HCT116 (cell line): ENCODE results near the gene P2RX1. TPM values are rescaled to one million over a fixed set of nuclear protein-coding genes. Genes with fewer than 3 reads are reported as not detected.

Source experiments
- ATAC-seq: fragments of 200-7000 bp; cut with Tn5 transposase; 2 replicates; pipeline ENCODE4 v1.9.1; 2020; ENCODE audit warnings: mild to moderate bottlenecking, moderate library complexity
- BruUV-seq: library from RNA; stranded (reverse); fragments of 400-500 nt; replicated peaks from 2 replicates; lab custom pipeline; 2021; lab: Mats Ljungman, UMichigan
- CTCF ChIA-PET: fragments of 300-600 bp; sonication (Branson Sonifier 250); formaldehyde crosslinking; loops from one replicate; lab custom pipeline; 2021; ENCODE audit warnings: antibody characterized with exemption; lab: Charles Lee
- POLR2A ChIA-PET: fragments of 300-600, 350-600 bp; sonication (Branson Sonifier 250); formaldehyde crosslinking; loops from one replicate; lab custom pipeline; 2021; ENCODE audit warnings: antibody characterized with exemption; lab: Charles Lee
- RAD21 ChIA-PET, 2 experiments: fragments of 300-600 bp; sonication (Branson Sonifier 250); formaldehyde crosslinking; loops; one replicate each; lab custom pipeline; 2023; ENCODE audit warnings: low total read pairs in 2 of 2; ENCODE audit not compliant: uncharacterized antibody in 2 of 2, unreplicated experiment in 2 of 2, low non-redundant PET in 1 of 2; lab: Charles Lee
- DNase-seq: peaks from one replicate; pipeline ENCODE4 v3.0.0-alpha.2; 2010; ENCODE audit warnings: low read depth, low spot score
- H2AFZ ChIP-seq: fragments of 200-600 bp; shearing (Covaris generic), sonication (generic); 2 replicates; pipeline ENCODE4 v1.6.1; 2017; ENCODE audit warnings: low read depth, mixed run types, mixed read lengths, antibody characterized with exemption, low read length; ENCODE audit not compliant: poor library complexity, severe bottlenecking
- H3K27ac ChIP-seq: 2 replicates; pipeline ENCODE4 v1.5.1; 2012; ENCODE audit warnings: low read depth, low read length
- H3K27me3 ChIP-seq: fragments of 200-600 bp; sonication (generic); 2 replicates; pipeline ENCODE4 v1.6.1; 2016; ENCODE audit warnings: mixed run types, low read length, mixed read lengths; ENCODE audit not compliant: insufficient read depth
- H3K36me3 ChIP-seq, 2 experiments: fragments of 200-500 bp in 1 of 2; fragments of 200-600 bp in 1 of 2; sonication (Bioruptor generic) in 1 of 2; sonication (generic) in 1 of 2; 2 replicates each; pipeline versions ENCODE4 v1.5.1 to v1.6.1; 2014 to 2016; ENCODE audit warnings: low read length in 2 of 2, inconsistent platforms in 1 of 2, mixed read lengths in 1 of 2, mixed run types in 1 of 2; ENCODE audit not compliant: insufficient read depth in 2 of 2, control insufficient read depth in 1 of 2
- H3K4me1 ChIP-seq, 2 experiments: fragments of 200-600 bp in 1 of 2; sonication (generic) in 1 of 2; 2 replicates each; pipeline versions ENCODE4 v1.5.1 to v1.6.1; 2012 to 2017; ENCODE audit warnings: low read length in 2 of 2, inconsistent platforms in 1 of 2, mild to moderate bottlenecking in 1 of 2, mixed read lengths in 1 of 2, mixed run types in 1 of 2, moderate library complexity in 1 of 2; ENCODE audit not compliant: insufficient read depth in 2 of 2, control insufficient read depth in 1 of 2
- H3K4me2 ChIP-seq: fragments of 200-600 bp; sonication (generic); 2 replicates; pipeline ENCODE4 v1.6.1; 2017; ENCODE audit warnings: mixed run types, low read length, mixed read lengths
- H3K4me3 ChIP-seq, 2 experiments: fragments of 200-600 bp in 1 of 2; sonication (generic) in 1 of 2; replicated peaks in 1 of 2; 2 replicates each; pipeline ENCODE4 v1.5.1; 2011 to 2016; ENCODE audit warnings: low read length in 2 of 2, control low read depth in 1 of 2, low read depth in 1 of 2, mild to moderate bottlenecking in 1 of 2, mixed read lengths in 1 of 2, mixed run types in 1 of 2
- H3K79me2 ChIP-seq: fragments of 200-600 bp; sonication (generic); 2 replicates; pipeline ENCODE4 v1.6.1; 2017; ENCODE audit warnings: mild to moderate bottlenecking, mixed run types, low read length, moderate library complexity, mixed read lengths; ENCODE audit not compliant: insufficient read depth
- H3K9ac ChIP-seq: fragments of 200-600 bp; sonication (generic); 2 replicates; pipeline ENCODE4 v1.6.1; 2016; ENCODE audit warnings: low read length, mixed read lengths
- H3K9me2 ChIP-seq: fragments of 200-600 bp; sonication (generic), shearing (Covaris generic); 2 replicates; pipeline ENCODE4 v1.6.1; 2017; ENCODE audit warnings: mixed run types, mild to moderate bottlenecking, moderate library complexity; ENCODE audit not compliant: insufficient read depth
- H3K9me3 ChIP-seq, 2 experiments: fragments of 200-500 bp in 1 of 2; fragments of 200-600 bp in 1 of 2; sonication (Bioruptor generic) in 1 of 2; sonication (generic) in 1 of 2; 2 replicates each; pipeline ENCODE4 v1.6.1; 2014 to 2017; ENCODE audit warnings: low read length in 2 of 2, mixed read lengths in 2 of 2, inconsistent platforms in 1 of 2, low read depth in 1 of 2, mild to moderate bottlenecking in 1 of 2, mixed run types in 1 of 2, moderate library complexity in 1 of 2; ENCODE audit not compliant: control insufficient read depth in 1 of 2, insufficient read depth in 1 of 2
- H4K20me1 ChIP-seq: fragments of 200-600 bp; sonication (generic), shearing (Covaris generic); 2 replicates; pipeline ENCODE4 v1.6.1; 2017; ENCODE audit warnings: mixed run types, mild to moderate bottlenecking, moderate library complexity; ENCODE audit not compliant: insufficient read depth
- ATF3 ChIP-seq: IDR thresholded peaks from 2 replicates; pipeline ENCODE4 v1.6.1; 2012
- CTCF ChIP-seq, 3 experiments: fragments of 200-600 bp in 1 of 3; sonication (generic) in 1 of 3; IDR thresholded peaks in 2 of 3; conservative IDR thresholded peaks in 1 of 3; 2 replicates each; pipeline ENCODE4 v1.5.1; 2012 to 2017; ENCODE audit warnings: low read depth in 2 of 3, low read length in 2 of 3, antibody characterized with exemption in 1 of 3, borderline replicate concordance in 1 of 3, control low read depth in 1 of 3, mild to moderate bottlenecking in 1 of 3, mixed read lengths in 1 of 3, mixed run types in 1 of 3, moderate library complexity in 1 of 3; ENCODE audit not compliant: insufficient read depth in 1 of 3
- EZH2phosphoT487 ChIP-seq: fragments of 200-600 bp; IDR thresholded peaks from 2 replicates; pipeline ENCODE4 v1.6.1; 2018; ENCODE audit warnings: antibody characterized with exemption, borderline replicate concordance
- FOSL1 ChIP-seq: IDR thresholded peaks from 2 replicates; pipeline ENCODE4 v1.6.1; 2012; ENCODE audit warnings: low read depth
- MAX ChIP-seq: IDR thresholded peaks from 2 replicates; pipeline ENCODE4 v1.6.1; 2012
- POLR2AphosphoS5 ChIP-seq: IDR thresholded peaks from 2 replicates; pipeline ENCODE4 v1.6.1; 2011; ENCODE audit warnings: mild to moderate bottlenecking, low read depth, low read length, moderate library complexity
- RAD21 ChIP-seq: IDR thresholded peaks from 2 replicates; pipeline ENCODE4 v1.6.1; 2012; ENCODE audit warnings: low read depth, mild to moderate bottlenecking
- REST ChIP-seq: IDR thresholded peaks from 2 replicates; pipeline ENCODE4 v1.6.1; 2012; ENCODE audit warnings: low read depth
- SP1 ChIP-seq: IDR thresholded peaks from 2 replicates; pipeline ENCODE4 v1.6.1; 2012; ENCODE audit warnings: low read depth
- TCF7L2 ChIP-seq: IDR thresholded peaks from 2 replicates; pipeline ENCODE4 v1.7.0; 2011; ENCODE audit warnings: borderline replicate concordance, inconsistent platforms; ENCODE audit not compliant: insufficient read depth, insufficient read length; ENCODE audit errors: extremely low read depth
- YY1 ChIP-seq: IDR thresholded peaks from 2 replicates; pipeline ENCODE4 v1.6.1; 2011; ENCODE audit warnings: low read length, low read depth, moderate library complexity, mild to moderate bottlenecking; ENCODE audit not compliant: insufficient replicate concordance; ENCODE audit errors: extremely low read depth
- ZBTB33 ChIP-seq: IDR thresholded peaks from 2 replicates; pipeline ENCODE4 v1.6.1; 2011; ENCODE audit warnings: mild to moderate bottlenecking, low read length, moderate library complexity; ENCODE audit not compliant: insufficient replicate concordance; ENCODE audit errors: extremely low read depth
- intact Hi-C: fragments of 100-400 bp; cut with micrococcal nuclease; formaldehyde crosslinking; loops from 2 replicates; pipeline ENCODE4 v1.10.0; 2022
- total RNA-seq: library from RNA; stranded (reverse); gene quantifications from one replicate; pipeline ENCODE4 v1.2.1, GENCODE V29; 2021; ENCODE audit not compliant: unreplicated experiment

P2RX1 gene
- total RNA-seq, 1 experiment from 2014 or later = not detected

GRCh38 chr17:3907483-3908216, 8.6 kb downstream of the P2RX1 start:
- POLR2A ChIA-PET = no interaction called here
- intact Hi-C loops = loop anchor here (1.0 to 5.0 kb wide), 3 partner anchors 44 to 170 kb away; no protein-coding TSS in a partner anchor

More at GRCh38 chr17:3907483-3908216, 8.6 kb downstream of the P2RX1 start:
- no TSS peak for BruUV-seq
- Histone ChIP-seq H3K27me3 (no peaks in the 10 kb centered on the region), H3K27ac (no peak overlapping the region), H2AFZ (no peak overlapping the region), H3K4me3 (no peak overlapping the region)
- RAD21 ChIA-PET = interaction anchor here (0.6 to 1.3 kb wide), 4 partner anchors 64 to 170 kb away, joined by 3 to 5 read pairs (median 3); no protein-coding TSS in a partner anchor
- no peak for DNase-seq
- no peak for TF ChIP-seq ATF3
- no peak for TF ChIP-seq SP1
- TF ChIP-seq ZBTB33 = no peak
- TF ChIP-seq EZH2phosphoT487 = no peak
- TF ChIP-seq MAX = no peak; the same call in 1 of the 2 replicates
- TF ChIP-seq REST = no peak
- TF ChIP-seq TCF7L2 = peak; percentile 11
- no peak for TF ChIP-seq YY1
- TF ChIP-seq CTCF (IDR thresholded peaks at IDR 0.05 in 2 of 3, conservative IDR thresholded peaks at IDR 0.05 in 1 of 3; ENCODE audit: borderline replicate concordance in 1 of 3, insufficient read depth in 1 of 3, low read depth in 2 of 3, low read length in 2 of 3) = peak; percentile 64 to 89 (median 65)
- no peak for TF ChIP-seq POLR2AphosphoS5
- TF ChIP-seq FOSL1 = no peak
- peak; percentile 96 for TF ChIP-seq RAD21
- TF ChIP-seq, all 23 proteins: peak for 3
- H3K4me1 ChIP-seq = no peaks in the 10 kb centered on the region
- no peaks in the 10 kb centered on the region for H3K9me3 ChIP-seq
- ATAC-seq = peak; percentile 77
- H3K4me2 ChIP-seq = no peak overlapping the region
- CTCF ChIA-PET = interaction anchor here (0.9 to 4.2 kb wide), 4 partner anchors 63 to 213 kb away, joined by 3 to 48 read pairs (median 8); partner anchors contain the start of gene NCBP3
- no peak overlapping the region for H3K9ac ChIP-seq
- H4K20me1 ChIP-seq = no peaks in the 10 kb centered on the region
- H3K79me2 ChIP-seq = no peaks in the 10 kb centered on the region
- H3K36me3 ChIP-seq = no peaks in the 10 kb centered on the region
- no peaks in the 10 kb centered on the region for H3K9me2 ChIP-seq
